ENCODE results near the gene MOV10L1. TPM values are rescaled to one million over a fixed set of nuclear protein-coding genes. Genes with fewer than 3 reads are reported as not detected.
"Not testable (repeated sequence)": the region's sequence is repeated elsewhere in the genome, so short reads cannot be mapped to it uniquely, and the experiment has no call there.

The MOV10L1 gene
- total RNA-seq, 1 donor from 2014 or later: 0.56 TPM

DNA sequence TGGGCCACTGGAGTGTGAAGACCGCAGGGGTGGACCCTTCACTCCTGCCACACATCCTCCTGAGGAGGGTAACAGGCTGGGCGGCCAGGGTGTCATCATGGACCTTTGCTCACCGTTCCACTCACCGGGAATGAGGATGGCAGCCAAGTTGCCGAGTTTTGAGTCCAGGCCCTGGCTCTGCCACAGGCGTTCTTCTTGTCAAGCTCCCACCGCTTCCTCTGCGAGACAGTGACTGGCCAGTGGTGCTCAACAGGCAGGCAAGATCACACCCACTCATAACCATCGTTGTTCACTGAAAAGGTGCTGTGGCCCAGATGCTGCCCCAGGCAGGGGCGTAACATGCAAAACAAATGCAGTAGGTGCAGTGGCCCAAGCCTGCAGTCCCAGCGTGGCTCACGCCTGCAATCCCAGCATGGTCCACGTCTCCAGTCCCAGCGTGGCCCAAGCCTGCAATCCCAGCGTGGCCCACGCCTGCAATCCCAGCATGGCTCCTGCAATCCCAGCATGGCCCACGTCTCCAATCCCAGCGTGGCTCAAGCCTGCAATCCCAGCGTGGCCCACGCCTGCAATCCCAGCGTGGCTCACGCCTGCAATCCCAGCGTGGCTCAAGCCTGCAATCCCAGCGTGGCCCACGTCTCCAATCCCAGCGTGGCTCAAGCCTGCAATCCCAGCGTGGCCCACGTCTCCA is 75.8 kb downstream of the MOV10L1 start:
- no peak for ATAC-seq

GRCh38 chr22:50167689-50168489 is 78.1 kb downstream of the MOV10L1 start:
- intact Hi-C loops (cut with DNase I): no loop called here
- Histone ChIP-seq H3K27me3 (ENCODE audit: low read depth) (peaks cover 26% of the 10 kb centered on the region), H3K36me3 (no peaks in the 10 kb centered on the region), H3K9me3 (no peaks in the 10 kb centered on the region), H3K4me1 (no peaks in the 10 kb centered on the region), H3K27ac (no peak overlapping the region), H3K4me3 (no peak overlapping the region)
- TF ChIP-seq, protein P1, sequence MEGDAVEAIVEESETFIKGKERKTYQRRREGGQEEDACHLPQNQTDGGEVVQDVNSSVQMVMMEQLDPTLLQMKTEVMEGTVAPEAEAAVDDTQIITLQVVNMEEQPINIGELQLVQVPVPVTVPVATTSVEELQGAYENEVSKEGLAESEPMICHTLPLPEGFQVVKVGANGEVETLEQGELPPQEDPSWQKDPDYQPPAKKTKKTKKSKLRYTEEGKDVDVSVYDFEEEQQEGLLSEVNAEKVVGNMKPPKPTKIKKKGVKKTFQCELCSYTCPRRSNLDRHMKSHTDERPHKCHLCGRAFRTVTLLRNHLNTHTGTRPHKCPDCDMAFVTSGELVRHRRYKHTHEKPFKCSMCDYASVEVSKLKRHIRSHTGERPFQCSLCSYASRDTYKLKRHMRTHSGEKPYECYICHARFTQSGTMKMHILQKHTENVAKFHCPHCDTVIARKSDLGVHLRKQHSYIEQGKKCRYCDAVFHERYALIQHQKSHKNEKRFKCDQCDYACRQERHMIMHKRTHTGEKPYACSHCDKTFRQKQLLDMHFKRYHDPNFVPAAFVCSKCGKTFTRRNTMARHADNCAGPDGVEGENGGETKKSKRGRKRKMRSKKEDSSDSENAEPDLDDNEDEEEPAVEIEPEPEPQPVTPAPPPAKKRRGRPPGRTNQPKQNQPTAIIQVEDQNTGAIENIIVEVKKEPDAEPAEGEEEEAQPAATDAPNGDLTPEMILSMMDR (IDR thresholded peaks at IDR 0.05): no peak
- ATAC-seq (no peak), DNase-seq (no peak)

More for the DNA sequence above, 75.8 kb downstream of the MOV10L1 start:
- intact Hi-C loops (cut with DNase I): no loop called here
- Histone ChIP-seq H3K27ac (no peak overlapping the region), H3K4me1 (no peaks in the 10 kb centered on the region), H3K36me3 (no peaks in the 10 kb centered on the region), H3K9me3 (no peaks in the 10 kb centered on the region), H3K4me3 (no peak overlapping the region), H3K27me3 (ENCODE audit: low read depth) (peaks cover 20% of the 10 kb centered on the region)
- no peak for DNase-seq
- TF ChIP-seq, protein P1 (IDR thresholded peaks at IDR 0.05): no peak

DNA sequence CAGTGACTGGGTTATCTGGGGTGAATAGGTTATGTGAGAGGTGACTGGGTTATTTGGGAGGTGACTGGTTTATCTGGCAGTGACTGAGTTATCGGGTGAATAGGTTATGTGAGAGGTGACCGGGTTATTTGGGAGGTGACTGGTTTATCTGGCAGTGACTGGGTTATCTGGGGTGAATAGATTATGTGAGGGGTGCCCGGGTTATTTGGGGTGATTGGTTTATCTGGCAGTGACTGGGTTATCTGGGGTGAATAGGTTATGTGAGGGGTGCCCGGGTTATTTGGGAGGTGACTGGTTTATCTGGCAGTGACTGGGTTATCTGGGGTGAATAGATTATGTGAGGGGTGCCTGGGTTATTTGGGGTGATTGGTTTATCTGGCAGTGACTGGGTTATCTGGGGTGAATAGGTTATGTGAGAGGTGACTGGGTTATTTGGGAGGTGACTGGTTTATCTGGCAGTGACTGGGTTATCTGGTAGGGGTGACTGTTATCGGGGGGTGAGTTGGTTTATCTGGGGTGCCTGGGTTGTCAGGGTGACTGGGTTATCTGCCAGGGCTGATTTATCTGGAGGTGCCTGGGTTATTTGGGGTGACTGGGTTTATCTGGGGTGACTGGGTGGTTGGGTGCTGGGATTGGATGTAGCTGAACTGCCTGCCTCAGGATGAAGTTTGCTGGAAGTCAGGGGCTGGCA is 78.8 kb downstream of the MOV10L1 start:
- intact Hi-C loops (cut with DNase I): not testable (repeated sequence)

DNA sequence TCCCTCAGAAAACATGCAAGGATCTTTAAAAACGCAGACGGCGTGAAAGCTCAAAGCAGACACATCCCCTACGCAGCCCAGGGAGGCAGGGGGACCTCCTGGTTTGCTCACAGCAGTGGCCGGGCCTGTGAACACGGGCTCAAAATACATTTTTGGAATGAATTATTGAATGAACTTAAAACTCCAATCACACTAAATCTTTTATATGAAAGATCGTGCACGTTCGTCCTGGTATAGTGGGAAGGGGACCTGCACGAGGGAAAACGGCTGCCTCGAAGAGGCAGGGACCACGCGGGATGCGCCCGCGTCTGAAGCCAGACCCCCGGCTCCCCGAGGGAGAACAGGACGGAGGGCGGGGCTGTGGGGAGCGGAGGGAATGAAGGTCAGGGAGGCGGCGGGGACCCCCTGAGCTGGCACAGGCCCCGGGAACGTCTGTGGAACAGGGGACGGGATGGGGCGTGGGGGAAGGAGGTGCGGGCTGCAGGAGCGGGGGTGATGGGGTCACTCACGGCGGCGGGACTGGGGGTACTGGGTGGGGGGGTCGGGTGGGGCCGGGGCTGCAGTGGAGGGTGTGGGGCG is 79.5 kb downstream of the MOV10L1 start:
- peaks cover 25% of the 10 kb centered on the region for H3K27me3 ChIP-seq (ENCODE audit: low read depth)
- TF ChIP-seq, protein P1 (IDR thresholded peaks at IDR 0.05): no peak
- intact Hi-C loops (cut with DNase I): no loop called here
- H3K27ac ChIP-seq: no peak overlapping the region
- no peak for ATAC-seq
- no peaks in the 10 kb centered on the region for H3K9me3 ChIP-seq
- no peak for DNase-seq
- peak overlapping the region; percentile 44 for H3K4me3 ChIP-seq
- H3K36me3 ChIP-seq: no peaks in the 10 kb centered on the region
- no peaks in the 10 kb centered on the region for H3K4me1 ChIP-seq

More for the DNA sequence above, 78.8 kb downstream of the MOV10L1 start:
- H3K36me3 ChIP-seq, ATAC-seq, H3K9me3 ChIP-seq, H3K27ac ChIP-seq, DNase-seq, H3K4me1 ChIP-seq, H3K4me3 ChIP-seq: not testable (repeated sequence)
- H3K27me3 ChIP-seq (ENCODE audit: low read depth): peaks cover 25% of the 10 kb centered on the region

DNA sequence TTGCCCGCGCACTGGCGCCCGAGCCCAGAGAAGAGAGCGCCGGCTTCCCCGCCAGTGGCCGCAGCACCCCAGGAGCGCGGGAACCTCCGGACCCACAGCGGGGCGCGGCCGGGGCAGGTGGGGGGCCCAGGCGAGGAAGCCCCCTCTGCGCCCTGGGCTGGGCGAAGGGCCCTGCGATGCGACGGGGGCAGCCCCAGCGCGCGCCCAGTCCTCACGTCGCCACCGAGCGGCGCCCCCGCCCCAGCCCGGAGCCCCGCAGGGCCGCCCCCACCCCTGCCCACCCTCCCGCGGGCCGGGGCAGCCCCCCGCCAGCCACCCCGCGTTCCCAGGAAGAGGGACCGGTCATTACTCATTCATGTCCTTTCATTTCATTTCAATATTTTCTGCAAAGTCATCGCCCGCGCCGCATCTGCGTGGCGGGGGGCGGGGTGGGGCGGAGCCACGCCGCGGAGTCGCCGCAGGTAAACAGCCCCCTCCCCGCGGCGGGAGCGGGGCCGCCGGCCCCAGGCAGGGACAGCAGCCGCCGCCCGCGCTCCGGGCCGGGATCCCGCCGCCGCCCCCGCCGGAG is 80.1 kb downstream of the MOV10L1 start:
- intact Hi-C loops (cut with DNase I): no loop called here
- H3K36me3 ChIP-seq: no peaks in the 10 kb centered on the region
- H3K4me3 ChIP-seq: peak overlapping the region; percentile 44
- TF ChIP-seq, protein P1 (IDR thresholded peaks at IDR 0.05): no peak
- H3K27me3 ChIP-seq (ENCODE audit: low read depth): peaks cover 25% of the 10 kb centered on the region
- H3K27ac ChIP-seq: no peak overlapping the region
- H3K4me1 ChIP-seq: no peaks in the 10 kb centered on the region
- H3K9me3 ChIP-seq: no peaks in the 10 kb centered on the region
- ATAC-seq: peak; percentile 25 to 28
- DNase-seq: peak; percentile 64

All from lower lobe of right lung (tissue), 2 donors.